ENCODE data around the gene TMEM233. TPM values are rescaled to one million over a fixed set of nuclear protein-coding genes. Genes with fewer than 3 reads are reported as not detected.
A peak's percentile ranks its signal among the peaks of the same experiment; 100 is the strongest.

Gene TMEM233
- total and polyA plus RNA-seq, 10 of the 15 experiments (the other 5 are each of a cell fraction or from before 2014, with no cell fraction given) = not detected

DNA sequence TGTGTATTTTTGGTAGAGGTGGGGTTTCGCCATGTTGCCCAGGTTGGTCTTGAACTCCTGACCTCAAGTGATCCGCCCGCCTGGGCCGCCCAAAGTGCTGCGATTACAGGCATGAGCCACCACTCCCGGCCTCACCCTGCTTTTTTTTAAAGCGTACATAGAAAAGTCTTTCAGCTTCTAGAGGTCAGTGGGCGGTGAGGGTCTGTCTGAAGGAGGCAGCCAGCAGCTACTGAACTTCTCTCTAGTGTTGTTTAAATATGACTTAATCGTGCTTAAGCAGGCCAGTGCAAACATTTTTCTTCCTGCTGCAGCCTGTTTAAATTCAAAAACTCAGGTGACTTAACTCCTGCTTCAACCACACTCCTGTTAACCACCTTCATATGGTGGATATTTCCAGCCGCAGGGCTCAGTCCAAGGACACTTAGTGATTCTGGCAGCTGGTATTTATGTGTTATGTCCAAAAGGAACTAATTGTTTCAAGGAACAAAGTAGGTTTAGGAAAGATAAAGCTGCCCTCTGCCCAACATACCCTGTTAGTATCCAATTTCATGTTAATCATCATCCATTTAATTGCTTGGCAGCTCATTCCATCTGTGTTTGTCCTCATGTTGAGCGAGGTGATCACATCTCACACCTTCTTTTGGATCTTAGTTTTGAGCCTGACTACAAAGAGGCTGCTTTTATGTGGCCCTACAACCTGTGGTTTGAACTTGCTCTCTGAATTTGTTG is 76.3 kb downstream of the TMEM233 start:
- H3K79me2 ChIP-seq (ENCODE audit: control insufficient read depth, insufficient read depth, low read length) = peaks cover 40% of the 10 kb centered on the region
- no peaks in the 10 kb centered on the region for H3K9me3 ChIP-seq (replicated peaks; ENCODE audit: control insufficient read depth, insufficient read depth, low read length)
- 23% methylated on average over 11 of the region's 11 CpGs for WGBS (ENCODE audit: insufficient coverage, insufficient replicate concordance, low lambda C conversion rate, missing lambda C conversion rate)
- no peak for FAIRE-seq
- CTCF ChIA-PET = interaction anchor here (1.3 to 7.2 kb wide), 3 partner anchors 9 to 13 kb away, joined by 3 to 91 read pairs (median 4); no protein-coding TSS in a partner anchor
- peaks cover 10 to 21% of the 10 kb centered on the region in 2 experiments for H3K36me3 ChIP-seq (ENCODE audit: control insufficient read depth in 2 of 2, insufficient read depth in 2 of 2, low read length in 1 of 2)
- H4K20me1 ChIP-seq (ENCODE audit: control insufficient read depth, insufficient read depth) = no peaks in the 10 kb centered on the region
- peak overlapping the region; percentile 28; the same call in 1 of the 2 replicates for H3K27ac ChIP-seq (ENCODE audit: control insufficient read depth, insufficient read depth)
- no peaks in the 10 kb centered on the region for H3K27me3 ChIP-seq (replicated peaks in 1 of 2; ENCODE audit: control insufficient read depth in 2 of 2, insufficient read depth in 2 of 2, low read length in 1 of 2)
- no peak for DNase-seq (ENCODE audit: low read depth, low spot score)
- H3K4me1 ChIP-seq (ENCODE audit: control insufficient read depth, insufficient read depth, low read length) = peaks cover 24% of the 10 kb centered on the region
- H3K4me3 ChIP-seq = peak overlapping the region; percentile 66
- BruUV-seq (replicated peaks) = TSS peak; percentile 28
- peak overlapping the region; percentile 53 for H3K4me2 ChIP-seq (ENCODE audit: control insufficient read depth, insufficient read depth)
- POLR2A ChIA-PET = interaction anchor here (0.6 to 5.4 kb wide), 4 partner anchors 7 to 112 kb away, joined by 3 to 54 read pairs (median 4); no protein-coding TSS in a partner anchor
- intact Hi-C loops (cut with micrococcal nuclease; ENCODE audit: unreplicated experiment) = loop anchor here (5.0 kb wide), 3 partner anchors 228 to 317 kb away; partner anchors contain the start of gene BICDL1
- in situ Hi-C loops (cut with MboI) = loop anchor here (25.0 kb wide), 1 partner anchor 1533 kb away; the partner anchor contains the start of gene PEBP1
- no peak overlapping the region for H2AFZ ChIP-seq (ENCODE audit: control insufficient read depth, low read depth, low read length)
- no peak for TF ChIP-seq TAF1 (IDR thresholded peaks at IDR 0.05; ENCODE audit: borderline replicate concordance, low read depth, low read length)
- TF ChIP-seq TCF3 (IDR thresholded peaks at IDR 0.05; ENCODE audit: borderline replicate concordance, insufficient read depth, low read depth, low read length) = no peak
- no peak for TF ChIP-seq ZBED1 (IDR thresholded peaks at IDR 0.05; ENCODE audit: borderline replicate concordance)
- peak; percentile 45; the same call in 1 of the 2 replicates for TF ChIP-seq RUNX3 (IDR thresholded peaks at IDR 0.05; ENCODE audit: low read length)
- RAD21 ChIA-PET (ENCODE audit: unreplicated experiment) = interaction anchor here (1.2 to 4.3 kb wide), 4 partner anchors 12 to 453 kb away, joined by 3 to 41 read pairs (median 5); partner anchors contain the start of gene BICDL1
- no peak for ATAC-seq
- SMC1A ChIA-PET (ENCODE audit: uncharacterized antibody, unreplicated experiment) = interaction anchor here (1.6 to 6.9 kb wide), 2 partner anchors 11 to 59 kb away, joined by 5 to 83 read pairs; no protein-coding TSS in a partner anchor
- peak overlapping the region; percentile 47 for H3K9ac ChIP-seq (ENCODE audit: control insufficient read depth, insufficient read depth, low read length)

DNA sequence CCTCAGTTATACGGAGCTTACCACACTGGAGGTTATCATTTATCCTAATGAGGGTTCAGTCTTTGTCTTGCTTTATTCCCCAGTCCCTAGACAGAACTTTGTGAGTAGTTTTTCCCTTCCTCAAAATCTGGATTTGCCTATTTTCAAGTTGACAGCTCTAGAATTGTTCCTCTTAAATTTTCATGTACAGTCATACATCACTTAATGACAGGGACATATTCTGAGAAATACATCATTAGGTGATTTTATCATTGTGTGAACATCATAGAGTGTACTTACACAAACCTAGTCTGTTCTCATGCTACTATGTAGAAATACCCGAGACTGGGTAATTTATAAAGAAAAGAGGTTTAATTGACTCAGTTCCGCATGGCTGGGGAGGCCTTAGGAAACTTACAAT is 77.5 kb downstream of the TMEM233 start:
- WGBS (ENCODE audit: insufficient coverage, insufficient replicate concordance, low lambda C conversion rate, missing lambda C conversion rate) = 60% methylated on average over 3 of the region's 3 CpGs
- POLR2A ChIA-PET = interaction anchor here (0.5 to 5.4 kb wide), 2 partner anchors 10 to 1610 kb away, joined by 4 to 54 read pairs; no protein-coding TSS in a partner anchor
- H2AFZ ChIP-seq (ENCODE audit: control insufficient read depth, low read depth, low read length) = no peak overlapping the region
- H3K79me2 ChIP-seq (ENCODE audit: control insufficient read depth, insufficient read depth, low read length) = peaks cover 40% of the 10 kb centered on the region
- H3K27ac ChIP-seq (ENCODE audit: control insufficient read depth, insufficient read depth) = peak overlapping the region; percentile 28; the same call in 1 of the 2 replicates
- DNase-seq (ENCODE audit: low read depth, low spot score) (no peak), ATAC-seq (no peak), FAIRE-seq (no peak)
- CTCF ChIA-PET = interaction anchor here (1.0 to 7.2 kb wide), 4 partner anchors 9 to 108 kb away, joined by 3 to 91 read pairs (median 4); no protein-coding TSS in a partner anchor
- peaks cover 15% of the 10 kb centered on the region for H3K4me1 ChIP-seq (ENCODE audit: control insufficient read depth, insufficient read depth, low read length)
- in situ Hi-C loops (cut with MboI) (loop anchor here (25.0 kb wide), 1 partner anchor 1534 kb away; the partner anchor contains the start of gene PEBP1), intact Hi-C loops (cut with micrococcal nuclease; ENCODE audit: unreplicated experiment) (no loop called here)
- SMC1A ChIA-PET (ENCODE audit: uncharacterized antibody, unreplicated experiment) = interaction anchor here (6.9 kb wide), 1 partner anchor 10 kb away, joined by 83 read pairs; no protein-coding TSS in a partner anchor
- RAD21 ChIA-PET (ENCODE audit: unreplicated experiment) = interaction anchor here (0.7 to 4.3 kb wide), 2 partner anchors 10 to 318 kb away, joined by 4 to 41 read pairs; partner anchors contain the start of gene BICDL1
- peak overlapping the region; percentile 66; the same call in 1 of the 2 replicates for H3K4me3 ChIP-seq
- no peaks in the 10 kb centered on the region for H4K20me1 ChIP-seq (ENCODE audit: control insufficient read depth, insufficient read depth)
- BruUV-seq (replicated peaks) = no TSS peak
- peak overlapping the region; percentile 53 for H3K4me2 ChIP-seq (ENCODE audit: control insufficient read depth, insufficient read depth)
- H3K27me3 ChIP-seq (replicated peaks in 1 of 2; ENCODE audit: control insufficient read depth in 2 of 2, insufficient read depth in 2 of 2, low read length in 1 of 2) = no peaks in the 10 kb centered on the region
- H3K36me3 ChIP-seq (ENCODE audit: control insufficient read depth in 2 of 2, insufficient read depth in 2 of 2, low read length in 1 of 2) = peaks cover 14 to 30% of the 10 kb centered on the region in 2 experiments
- H3K9me3 ChIP-seq (replicated peaks; ENCODE audit: control insufficient read depth, insufficient read depth, low read length) = no peaks in the 10 kb centered on the region
- no peak overlapping the region for H3K9ac ChIP-seq (ENCODE audit: control insufficient read depth, insufficient read depth, low read length)
- TF ChIP-seq, protein P1, sequence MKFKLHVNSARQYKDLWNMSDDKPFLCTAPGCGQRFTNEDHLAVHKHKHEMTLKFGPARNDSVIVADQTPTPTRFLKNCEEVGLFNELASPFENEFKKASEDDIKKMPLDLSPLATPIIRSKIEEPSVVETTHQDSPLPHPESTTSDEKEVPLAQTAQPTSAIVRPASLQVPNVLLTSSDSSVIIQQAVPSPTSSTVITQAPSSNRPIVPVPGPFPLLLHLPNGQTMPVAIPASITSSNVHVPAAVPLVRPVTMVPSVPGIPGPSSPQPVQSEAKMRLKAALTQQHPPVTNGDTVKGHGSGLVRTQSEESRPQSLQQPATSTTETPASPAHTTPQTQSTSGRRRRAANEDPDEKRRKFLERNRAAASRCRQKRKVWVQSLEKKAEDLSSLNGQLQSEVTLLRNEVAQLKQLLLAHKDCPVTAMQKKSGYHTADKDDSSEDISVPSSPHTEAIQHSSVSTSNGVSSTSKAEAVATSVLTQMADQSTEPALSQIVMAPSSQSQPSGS (IDR thresholded peaks at IDR 0.05; ENCODE audit: low read length) = 0 out of 2 replicates have a peak, but pooled peaks have one; percentile 13
- TF ChIP-seq TARDBP (IDR thresholded peaks at IDR 0.05; ENCODE audit: borderline replicate concordance) (no peak), ZBED1 (IDR thresholded peaks at IDR 0.05; ENCODE audit: borderline replicate concordance) (no peak), BACH1 (IDR thresholded peaks at IDR 0.05; ENCODE audit: borderline replicate concordance) (no peak), POU2F2 (IDR thresholded peaks at IDR 0.05; ENCODE audit: borderline replicate concordance, low read depth, low read length) (no peak), NFXL1 (IDR thresholded peaks at IDR 0.05; ENCODE audit: borderline replicate concordance) (no peak), WRNIP1 (IDR thresholded peaks at IDR 0.05; ENCODE audit: borderline replicate concordance, low read depth, low read length) (no peak), JUNB (IDR thresholded peaks at IDR 0.05) (peak; percentile 22; the same call in 1 of the 2 replicates)
- TF ChIP-seq, protein P2, sequence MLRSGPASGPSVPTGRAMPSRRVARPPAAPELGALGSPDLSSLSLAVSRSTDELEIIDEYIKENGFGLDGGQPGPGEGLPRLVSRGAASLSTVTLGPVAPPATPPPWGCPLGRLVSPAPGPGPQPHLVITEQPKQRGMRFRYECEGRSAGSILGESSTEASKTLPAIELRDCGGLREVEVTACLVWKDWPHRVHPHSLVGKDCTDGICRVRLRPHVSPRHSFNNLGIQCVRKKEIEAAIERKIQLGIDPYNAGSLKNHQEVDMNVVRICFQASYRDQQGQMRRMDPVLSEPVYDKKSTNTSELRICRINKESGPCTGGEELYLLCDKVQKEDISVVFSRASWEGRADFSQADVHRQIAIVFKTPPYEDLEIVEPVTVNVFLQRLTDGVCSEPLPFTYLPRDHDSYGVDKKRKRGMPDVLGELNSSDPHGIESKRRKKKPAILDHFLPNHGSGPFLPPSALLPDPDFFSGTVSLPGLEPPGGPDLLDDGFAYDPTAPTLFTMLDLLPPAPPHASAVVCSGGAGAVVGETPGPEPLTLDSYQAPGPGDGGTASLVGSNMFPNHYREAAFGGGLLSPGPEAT (IDR thresholded peaks at IDR 0.05; ENCODE audit: low read depth) = no peak

Data from GM12878 (cell line).